ENCODE measurements around the gene SNED1. TPM values are rescaled to one million over a fixed set of nuclear protein-coding genes. Genes with fewer than 3 reads are reported as not detected.

SNED1 gene
- polyA plus RNA-seq, 1 donor from 2014 or later: 0.32 TPM

GRCh38 chr2:241037498-241037897 lies 39.1 kb downstream of the SNED1 start:
- H3K9me2 ChIP-seq (ENCODE audit: insufficient read depth, low read length): no peaks in the 10 kb centered on the region
- H3K4me2 ChIP-seq (ENCODE audit: low read length): no peak overlapping the region
- H3K9me3 ChIP-seq (ENCODE audit: low read length): no peaks in the 10 kb centered on the region
- H3K27me3 ChIP-seq (ENCODE audit: insufficient read depth, low read depth, low read length): peaks cover 36% of the 10 kb centered on the region
- H3F3A ChIP-seq (ENCODE audit: insufficient read depth, low read length, poor library complexity, severe bottlenecking): no peaks in the 10 kb centered on the region
- H2AFZ ChIP-seq (ENCODE audit: low read depth, low read length): no peak overlapping the region
- no peaks in the 10 kb centered on the region for H3K36me3 ChIP-seq (ENCODE audit: insufficient read depth, low read length)
- no peak overlapping the region for H3K9ac ChIP-seq (ENCODE audit: low read length)
- H3K4me3 ChIP-seq (ENCODE audit: low read length): no peak overlapping the region
- TF ChIP-seq SMC3 (conservative IDR thresholded peaks at IDR 0.05; ENCODE audit: poor library complexity) (no peak), POLR2AphosphoS5 (IDR thresholded peaks at IDR 0.05) (no peak), MXI1 (conservative IDR thresholded peaks at IDR 0.05; ENCODE audit: poor library complexity, severe bottlenecking) (no peak), EZH2 (IDR thresholded peaks at IDR 0.05; ENCODE audit: borderline replicate concordance, insufficient read depth, low read length, poor library complexity, severe bottlenecking) (no peak), EP300 (conservative IDR thresholded peaks at IDR 0.05; ENCODE audit: poor library complexity, severe bottlenecking) (no peak), RAD21 (conservative IDR thresholded peaks at IDR 0.05) (no peak), REST (IDR thresholded peaks at IDR 0.05; ENCODE audit: borderline replicate concordance) (no peak), TAF1 (IDR thresholded peaks at IDR 0.05; ENCODE audit: low read depth) (no peak)
- TF ChIP-seq, protein P1, sequence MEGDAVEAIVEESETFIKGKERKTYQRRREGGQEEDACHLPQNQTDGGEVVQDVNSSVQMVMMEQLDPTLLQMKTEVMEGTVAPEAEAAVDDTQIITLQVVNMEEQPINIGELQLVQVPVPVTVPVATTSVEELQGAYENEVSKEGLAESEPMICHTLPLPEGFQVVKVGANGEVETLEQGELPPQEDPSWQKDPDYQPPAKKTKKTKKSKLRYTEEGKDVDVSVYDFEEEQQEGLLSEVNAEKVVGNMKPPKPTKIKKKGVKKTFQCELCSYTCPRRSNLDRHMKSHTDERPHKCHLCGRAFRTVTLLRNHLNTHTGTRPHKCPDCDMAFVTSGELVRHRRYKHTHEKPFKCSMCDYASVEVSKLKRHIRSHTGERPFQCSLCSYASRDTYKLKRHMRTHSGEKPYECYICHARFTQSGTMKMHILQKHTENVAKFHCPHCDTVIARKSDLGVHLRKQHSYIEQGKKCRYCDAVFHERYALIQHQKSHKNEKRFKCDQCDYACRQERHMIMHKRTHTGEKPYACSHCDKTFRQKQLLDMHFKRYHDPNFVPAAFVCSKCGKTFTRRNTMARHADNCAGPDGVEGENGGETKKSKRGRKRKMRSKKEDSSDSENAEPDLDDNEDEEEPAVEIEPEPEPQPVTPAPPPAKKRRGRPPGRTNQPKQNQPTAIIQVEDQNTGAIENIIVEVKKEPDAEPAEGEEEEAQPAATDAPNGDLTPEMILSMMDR (IDR thresholded peaks at IDR 0.05; ENCODE audit: poor library complexity, severe bottlenecking): no peak
- H3K27ac ChIP-seq (ENCODE audit: low read length): no peak overlapping the region
- H3K79me2 ChIP-seq (replicated peaks; ENCODE audit: insufficient read depth, low read length): no peaks in the 10 kb centered on the region
- no peaks in the 10 kb centered on the region for H4K20me1 ChIP-seq (ENCODE audit: insufficient read depth)

DNA sequence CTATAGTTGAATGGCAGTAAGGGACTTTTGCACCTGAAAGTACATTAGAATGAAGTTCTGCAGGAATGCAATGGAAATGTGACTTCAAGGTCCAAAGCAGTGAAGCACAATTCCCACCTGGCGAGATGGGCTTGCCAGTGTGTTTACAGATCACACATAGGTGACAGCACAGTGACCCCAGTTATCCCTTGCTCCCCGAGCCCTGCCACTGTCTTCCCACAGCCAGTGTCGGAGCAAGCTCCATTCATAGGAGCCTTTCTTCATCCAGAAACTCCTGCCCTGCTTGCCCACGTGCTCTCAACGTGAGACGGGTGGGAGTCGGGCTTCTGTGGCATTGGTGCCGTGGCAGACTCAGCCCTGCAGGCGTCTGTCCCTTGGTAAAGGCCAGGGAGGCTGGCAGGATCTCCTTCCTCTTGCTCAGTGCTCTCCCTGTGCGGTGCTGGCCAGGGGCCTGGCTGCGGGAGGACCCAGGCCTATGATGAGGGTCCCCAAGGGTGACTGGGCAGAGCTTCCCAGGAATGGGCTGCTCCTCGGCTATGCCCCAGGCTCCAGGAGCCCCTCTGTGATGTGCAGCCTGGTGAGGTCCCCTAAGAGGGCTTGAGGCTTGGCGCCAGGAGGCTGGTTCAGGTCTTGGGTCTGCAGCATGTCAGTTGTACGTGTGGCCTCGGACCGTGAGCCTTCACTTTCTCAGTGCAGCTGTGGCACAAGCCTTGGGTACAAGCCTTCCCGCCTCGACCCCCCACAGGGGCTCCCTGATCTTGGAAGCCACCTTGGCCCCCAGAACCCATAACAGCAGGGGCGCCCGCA lies 40.2 kb downstream of the SNED1 start:
- Histone ChIP-seq H3K27ac (ENCODE audit: low read length) (no peak overlapping the region), H3K36me3 (ENCODE audit: insufficient read depth, low read length) (no peaks in the 10 kb centered on the region), H3K4me2 (ENCODE audit: low read length) (no peak overlapping the region), H3K9me3 (ENCODE audit: low read length) (no peaks in the 10 kb centered on the region), H3K9ac (ENCODE audit: low read length) (no peak overlapping the region), H3K9me2 (ENCODE audit: insufficient read depth, low read length) (no peaks in the 10 kb centered on the region), H3F3A (ENCODE audit: insufficient read depth, low read length, poor library complexity, severe bottlenecking) (no peaks in the 10 kb centered on the region), H3K27me3 (ENCODE audit: insufficient read depth, low read depth, low read length) (peaks cover 36% of the 10 kb centered on the region), H2AFZ (ENCODE audit: low read depth, low read length) (no peak overlapping the region), H3K79me2 (replicated peaks; ENCODE audit: insufficient read depth, low read length) (no peaks in the 10 kb centered on the region), H4K20me1 (ENCODE audit: insufficient read depth) (no peaks in the 10 kb centered on the region), H3K4me3 (ENCODE audit: low read length) (no peak overlapping the region)
- TF ChIP-seq EZH2 (IDR thresholded peaks at IDR 0.05; ENCODE audit: borderline replicate concordance, insufficient read depth, low read length, poor library complexity, severe bottlenecking) (no peak), MXI1 (conservative IDR thresholded peaks at IDR 0.05; ENCODE audit: poor library complexity, severe bottlenecking) (no peak), POLR2AphosphoS5 (IDR thresholded peaks at IDR 0.05) (no peak), RAD21 (conservative IDR thresholded peaks at IDR 0.05) (no peak), EP300 (conservative IDR thresholded peaks at IDR 0.05; ENCODE audit: poor library complexity, severe bottlenecking) (no peak), TAF1 (IDR thresholded peaks at IDR 0.05; ENCODE audit: low read depth) (no peak), SMC3 (conservative IDR thresholded peaks at IDR 0.05; ENCODE audit: poor library complexity) (no peak), REST (IDR thresholded peaks at IDR 0.05; ENCODE audit: borderline replicate concordance) (no peak)
- TF ChIP-seq, protein P1 (IDR thresholded peaks at IDR 0.05; ENCODE audit: poor library complexity, severe bottlenecking): no peak

Data from neural cell (in vitro differentiated cells).